ENCODE measurements around the gene AFF4.
"Not testable (repeated sequence)": the region's sequence is repeated elsewhere in the genome, so short reads cannot be mapped to it uniquely, and the experiment has no call there.

The AFF4 gene

GRCh38 chr5:132860742-132861141, 102.7 kb downstream of the AFF4 start:
- no peak overlapping the region for H3K27ac Mint-ChIP-seq

GRCh38 chr5:132859889-132860437, 103.5 kb downstream of the AFF4 start:
- Mint-ChIP-seq H3K27ac (no peak overlapping the region), H3K9me3 (no peaks in the 10 kb centered on the region), H3K4me1 (no peaks in the 10 kb centered on the region), H3K4me3 (no peak overlapping the region), H3K27me3 (ENCODE audit: low read depth, poor library complexity) (peaks cover 41% of the 10 kb centered on the region), H3K36me3 (ENCODE audit: low read depth) (no peaks in the 10 kb centered on the region)
- no peak for TF ChIP-seq CTCF (IDR thresholded peaks at IDR 0.05)
- DNase-seq: no peak

More at GRCh38 chr5:132860742-132861141, 102.7 kb downstream of the AFF4 start:
- H3K36me3 Mint-ChIP-seq (ENCODE audit: low read depth): no peaks in the 10 kb centered on the region
- peaks cover 41% of the 10 kb centered on the region for H3K27me3 Mint-ChIP-seq (ENCODE audit: low read depth, poor library complexity)
- DNase-seq: no peak
- no peaks in the 10 kb centered on the region for H3K9me3 Mint-ChIP-seq
- no peak overlapping the region for H3K4me3 Mint-ChIP-seq
- TF ChIP-seq CTCF (IDR thresholded peaks at IDR 0.05): no peak
- peaks cover 7% of the 10 kb centered on the region for H3K4me1 Mint-ChIP-seq

GRCh38 chr5:132856011-132856410, 107.4 kb downstream of the AFF4 start:
- Mint-ChIP-seq H3K36me3 (ENCODE audit: low read depth) (no peaks in the 10 kb centered on the region), H3K27ac (no peak overlapping the region), H3K4me1 (no peaks in the 10 kb centered on the region), H3K27me3 (ENCODE audit: low read depth, poor library complexity) (peaks cover 28% of the 10 kb centered on the region), H3K4me3 (no peak overlapping the region), H3K9me3 (no peaks in the 10 kb centered on the region)
- no peak for DNase-seq
- no peak for TF ChIP-seq CTCF (IDR thresholded peaks at IDR 0.05)

- H3K36me3 Mint-ChIP-seq (ENCODE audit: low read depth); H3K4me1 Mint-ChIP-seq; DNase-seq; H3K27ac Mint-ChIP-seq; H3K4me3 Mint-ChIP-seq; H3K9me3 Mint-ChIP-seq: not testable (repeated sequence)
- H3K27me3 Mint-ChIP-seq (ENCODE audit: low read depth, poor library complexity): peaks cover 22% of the 10 kb centered on the region
Observed at GRCh38 chr5:132854992-132855391, 108.4 kb downstream of the AFF4 start.

GRCh38 chr5:132854301-132854700, 109.1 kb downstream of the AFF4 start:
- Mint-ChIP-seq H3K27ac (no peak overlapping the region), H3K4me1 (no peaks in the 10 kb centered on the region), H3K4me3 (no peak overlapping the region), H3K9me3 (no peaks in the 10 kb centered on the region), H3K27me3 (ENCODE audit: low read depth, poor library complexity) (peaks cover 25% of the 10 kb centered on the region), H3K36me3 (ENCODE audit: low read depth) (no peaks in the 10 kb centered on the region)
- no peak for TF ChIP-seq CTCF (IDR thresholded peaks at IDR 0.05)
- no peak for DNase-seq

GRCh38 chr5:132853790-132854189, 109.6 kb downstream of the AFF4 start:
- Mint-ChIP-seq H3K4me3 (no peak overlapping the region), H3K27ac (no peak overlapping the region), H3K4me1 (no peaks in the 10 kb centered on the region), H3K9me3 (no peaks in the 10 kb centered on the region), H3K27me3 (ENCODE audit: low read depth, poor library complexity) (peaks cover 21% of the 10 kb centered on the region), H3K36me3 (ENCODE audit: low read depth) (no peaks in the 10 kb centered on the region)
- no peak for TF ChIP-seq CTCF (IDR thresholded peaks at IDR 0.05)
- no peak for DNase-seq
